Stimulated activated CD8-positive, alpha-beta memory T cell treated with anti-CD3 and anti-CD28 coated beads, Interleukin-7, amount 100 ng/mL, for 4 hours (primary cell): ENCODE data around the gene MAF.

Experiments
- DNase-seq, 2 donors: peaks; one replicate each; pipeline ENCODE4 v3.0.0-alpha.2; 2020; ENCODE audit warnings: low read depth in 2 of 2

The MAF gene

GRCh38 chr16:79600638-79601091 lies at the start of gene MAF:
Gene MAF, minus strand, starts transcription at chr16:79600737. Its CDS starts 835 bp downstream, at chr16:79599902.
- DNase-seq: peak; percentile 77 to 80

GRCh38 chr16:79648826-79649225 lies 48.3 kb upstream of the MAF start:
- no peak for DNase-seq

GRCh38 chr16:79647586-79647985 lies 47.0 kb upstream of the MAF start:
- no peak for DNase-seq

GRCh38 chr16:79645701-79646100 lies 45.2 kb upstream of the MAF start:
- DNase-seq: no peak

GRCh38 chr16:79644971-79645667 lies 44.6 kb upstream of the MAF start:
- DNase-seq: no peak

- no peak for DNase-seq
Observed at GRCh38 chr16:79642652-79643051, 42.1 kb upstream of the MAF start.

- no peak for DNase-seq
Observed at GRCh38 chr16:79640513-79641360, 40.2 kb upstream of the MAF start.

- DNase-seq: no peak
Observed at GRCh38 chr16:79639576-79640311, 39.2 kb upstream of the MAF start.

GRCh38 chr16:79638386-79638785 lies 37.8 kb upstream of the MAF start:
- no peak for DNase-seq

GRCh38 chr16:79635488-79635887 lies 35.0 kb upstream of the MAF start:
- DNase-seq: no peak

- DNase-seq: no peak
Observed at GRCh38 chr16:79634298-79634697, 33.8 kb upstream of the MAF start.

GRCh38 chr16:79632289-79632688 lies 31.8 kb upstream of the MAF start:
- no peak for DNase-seq

GRCh38 chr16:79628988-79629387 lies 28.5 kb upstream of the MAF start:
- no peak for DNase-seq

GRCh38 chr16:79628501-79628975 lies 28.0 kb upstream of the MAF start:
- DNase-seq: peak; percentile 27 to 35

- DNase-seq: no peak
Observed at GRCh38 chr16:79627092-79627491, 26.6 kb upstream of the MAF start.

GRCh38 chr16:79625738-79626137 lies 25.2 kb upstream of the MAF start:
- DNase-seq: no peak

GRCh38 chr16:79623824-79624223 lies 23.3 kb upstream of the MAF start:
- DNase-seq: no peak

GRCh38 chr16:79623062-79623461 lies 22.5 kb upstream of the MAF start:
- no peak for DNase-seq

- DNase-seq: no peak
Observed at GRCh38 chr16:79621027-79621426, 20.5 kb upstream of the MAF start.

- DNase-seq: no peak
Observed at GRCh38 chr16:79618692-79619050, 18.1 kb upstream of the MAF start.

- no peak for DNase-seq
Observed at GRCh38 chr16:79618041-79618691, 17.6 kb upstream of the MAF start.

GRCh38 chr16:79613009-79613408 lies 12.5 kb upstream of the MAF start:
- DNase-seq: no peak
